Measurements from ENCODE around the gene RFTN1.
"Not testable (repeated sequence)": the region's sequence is repeated elsewhere in the genome, so short reads cannot be mapped to it uniquely, and the experiment has no call there.

The RFTN1 gene

DNA sequence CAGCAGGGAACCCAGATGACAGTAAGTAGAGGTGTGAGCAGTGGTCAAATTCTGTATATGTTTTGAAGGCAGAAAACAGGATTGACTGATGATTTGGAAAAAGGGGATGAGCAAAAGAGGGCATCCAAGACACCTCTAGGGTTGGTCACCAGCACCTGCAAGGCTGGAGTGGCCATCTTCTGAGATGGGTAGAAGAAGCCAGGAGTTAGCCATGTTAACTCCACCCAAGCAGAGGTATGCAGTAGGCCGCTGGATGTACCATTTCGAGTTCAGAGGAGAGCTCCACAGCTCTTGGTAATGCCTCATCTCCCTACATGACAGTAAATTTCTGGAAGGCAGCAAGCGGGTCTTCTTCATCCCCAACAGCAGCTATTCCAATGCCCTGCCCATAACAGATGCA lies 7.0 kb downstream of the RFTN1 start:
- DNase-seq = no peak

DNA sequence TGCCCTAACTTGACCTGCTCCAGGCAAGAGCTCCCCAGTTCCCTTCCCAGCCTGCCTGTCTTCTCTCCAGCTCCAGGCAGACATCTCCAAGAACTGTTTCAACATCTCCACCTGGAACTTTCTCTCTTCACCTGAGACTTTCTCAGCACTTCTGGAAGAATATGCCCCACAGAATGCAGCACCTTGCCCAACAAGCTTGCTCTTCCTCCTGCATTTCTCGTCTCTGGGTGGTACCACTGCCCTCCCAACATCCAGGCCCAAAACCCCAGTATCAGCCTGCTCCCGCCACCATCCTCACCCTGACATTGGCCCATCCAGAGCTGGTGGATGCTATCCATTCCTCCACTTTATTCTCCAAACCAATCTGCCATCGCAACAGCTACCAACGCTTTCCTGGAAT lies 8.8 kb downstream of the RFTN1 start:
- DNase-seq = no peak

DNA sequence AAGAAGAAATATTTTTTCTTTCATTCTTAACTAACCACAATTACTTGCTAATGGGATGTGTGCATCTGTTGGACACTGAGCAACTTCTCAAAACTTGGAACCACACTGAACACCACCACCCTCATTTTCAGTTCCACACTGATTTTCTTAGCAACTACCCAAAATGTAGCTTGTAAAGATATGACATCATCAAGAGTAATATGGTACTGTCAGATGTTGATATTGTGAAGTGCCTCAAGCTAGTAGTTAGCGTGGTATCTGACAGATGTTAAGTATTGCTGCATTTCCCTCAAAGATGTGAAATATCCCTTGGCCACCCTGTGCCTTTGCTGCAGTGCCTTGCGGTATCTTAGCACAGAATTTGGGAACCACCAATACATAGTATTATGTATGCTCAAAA lies 9.3 kb downstream of the RFTN1 start:
- no peak for DNase-seq

DNA sequence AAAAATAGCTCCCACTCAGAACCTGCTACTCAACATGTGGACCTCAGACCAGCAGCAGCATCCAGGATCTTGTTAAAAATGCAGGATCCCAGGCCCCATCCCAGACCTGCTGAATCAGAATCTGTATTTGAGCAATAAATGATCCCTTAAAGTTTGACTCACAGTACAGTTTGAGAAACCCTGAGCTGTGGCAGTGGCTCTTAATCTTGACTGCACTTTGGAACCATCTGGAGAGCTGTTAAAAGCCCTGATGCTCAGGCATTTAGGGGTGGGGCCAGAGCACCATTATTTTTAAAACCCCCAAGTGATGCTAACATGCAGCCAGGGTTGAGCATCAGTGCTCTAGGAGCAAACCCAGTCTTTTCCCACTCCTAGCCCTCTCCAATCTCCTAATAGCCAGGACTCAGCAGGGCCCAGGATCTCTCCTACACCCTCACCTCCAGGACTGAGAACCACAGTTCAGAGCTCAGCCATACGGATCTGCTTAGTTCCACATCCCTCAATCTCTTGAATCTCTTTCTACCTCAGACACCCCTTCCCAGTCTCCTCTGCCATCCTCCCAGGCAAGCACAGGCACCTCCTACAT lies 10.2 kb downstream of the RFTN1 start:
- DNase-seq = no peak

DNA sequence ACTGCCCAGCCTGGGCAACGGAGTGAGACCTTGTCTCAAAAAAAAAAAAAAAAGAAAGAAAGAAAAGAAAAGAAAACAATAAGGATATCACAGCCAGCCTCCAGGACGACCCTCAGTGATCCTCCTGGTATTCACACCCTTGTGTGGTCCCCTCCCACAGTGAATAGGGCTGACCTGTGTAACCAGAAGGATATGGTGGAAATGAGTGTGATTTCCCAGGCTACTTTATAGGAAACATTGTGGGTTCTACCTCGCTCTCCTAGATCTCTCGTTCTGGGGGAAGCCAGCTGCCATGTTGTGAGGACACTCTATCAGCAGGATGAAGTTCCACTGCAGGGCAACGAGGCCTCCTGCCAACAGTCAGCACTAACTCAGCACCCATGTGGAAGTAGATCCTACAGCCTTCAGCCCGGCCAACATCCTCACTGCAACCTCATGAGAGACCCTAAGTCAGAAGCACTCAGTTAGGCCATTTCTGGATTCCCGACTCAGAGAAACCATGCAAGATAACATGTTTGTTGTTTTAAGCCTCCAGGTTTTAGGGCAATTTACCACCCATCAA lies 11.1 kb downstream of the RFTN1 start:
- DNase-seq = no peak

DNA sequence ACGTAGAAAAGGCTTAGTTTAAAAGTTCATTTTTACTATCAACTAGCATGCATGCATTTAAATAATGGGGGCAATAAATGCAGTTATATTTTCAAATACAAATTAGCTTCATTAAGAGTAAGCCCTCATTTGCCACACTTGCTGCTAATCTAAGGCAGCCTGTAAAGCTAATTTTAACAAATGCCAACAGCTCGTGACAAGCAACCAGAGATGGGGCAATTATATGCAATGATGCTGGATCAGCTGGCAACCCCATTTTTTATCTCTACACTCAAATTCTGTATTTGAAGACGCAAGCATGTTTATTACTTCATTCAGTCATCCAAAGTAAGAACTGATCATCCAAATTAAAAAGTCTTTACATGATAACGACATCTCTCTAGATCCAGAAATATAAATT lies 12.1 kb downstream of the RFTN1 start:
- DNase-seq = no peak

DNA sequence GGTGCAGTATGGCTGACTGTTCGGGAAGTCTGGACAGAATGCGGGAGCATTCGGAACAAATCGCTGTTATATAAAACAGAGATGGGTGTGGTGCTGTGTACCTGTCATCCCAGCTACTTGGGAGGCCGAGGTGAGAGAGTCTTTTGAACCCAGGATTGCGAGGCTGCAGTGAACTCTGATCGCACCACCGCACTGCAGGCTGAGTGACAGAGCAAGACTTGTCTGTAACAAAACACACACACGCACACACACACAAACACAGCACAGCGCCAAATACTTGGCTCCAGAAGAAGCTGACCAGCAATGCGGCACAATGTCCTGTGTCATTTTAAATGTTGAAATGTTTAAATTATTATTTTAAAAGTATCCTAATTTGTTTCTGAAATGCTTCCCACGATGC lies 12.6 kb downstream of the RFTN1 start:
- no peak for DNase-seq

DNA sequence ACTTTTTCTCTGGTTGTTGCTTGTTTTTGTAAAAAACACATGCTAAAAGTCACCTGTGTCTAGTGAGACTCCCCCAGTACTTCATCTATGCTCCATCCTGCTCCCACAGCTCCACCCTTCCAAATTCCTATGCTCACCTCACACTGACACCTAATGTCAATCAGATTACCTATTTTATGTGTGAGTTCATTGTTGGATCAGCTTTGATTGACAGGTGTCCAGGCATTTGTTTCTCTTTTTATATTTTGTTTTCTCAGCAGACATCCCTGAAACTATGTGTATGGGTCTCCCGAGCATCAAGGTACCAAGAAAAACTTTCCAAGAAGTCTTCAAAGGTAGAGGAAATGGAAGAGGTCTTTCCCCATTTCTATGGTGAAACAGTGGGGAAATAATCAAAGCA lies 13.4 kb downstream of the RFTN1 start:
- DNase-seq = no peak

DNA sequence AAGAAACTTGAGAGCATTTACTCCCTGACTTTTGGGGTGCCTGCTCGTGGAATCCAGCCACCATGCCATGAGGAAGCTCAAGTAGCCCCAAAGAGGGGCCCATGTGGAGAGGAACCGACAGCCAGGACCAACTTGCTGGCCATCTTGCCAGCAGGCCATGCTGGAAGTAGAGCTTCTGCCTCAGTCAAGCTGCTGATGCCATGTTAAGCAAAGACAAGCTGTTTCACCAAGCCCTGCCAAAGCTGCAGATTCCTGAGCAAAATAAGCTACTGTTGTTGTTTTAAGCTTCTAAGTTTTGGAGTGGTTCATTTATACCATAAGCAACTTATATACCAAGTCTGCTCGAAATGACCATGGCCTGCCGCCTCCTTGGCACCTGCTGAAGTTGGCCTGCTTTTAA lies 14.1 kb downstream of the RFTN1 start:
- no peak for DNase-seq

DNA sequence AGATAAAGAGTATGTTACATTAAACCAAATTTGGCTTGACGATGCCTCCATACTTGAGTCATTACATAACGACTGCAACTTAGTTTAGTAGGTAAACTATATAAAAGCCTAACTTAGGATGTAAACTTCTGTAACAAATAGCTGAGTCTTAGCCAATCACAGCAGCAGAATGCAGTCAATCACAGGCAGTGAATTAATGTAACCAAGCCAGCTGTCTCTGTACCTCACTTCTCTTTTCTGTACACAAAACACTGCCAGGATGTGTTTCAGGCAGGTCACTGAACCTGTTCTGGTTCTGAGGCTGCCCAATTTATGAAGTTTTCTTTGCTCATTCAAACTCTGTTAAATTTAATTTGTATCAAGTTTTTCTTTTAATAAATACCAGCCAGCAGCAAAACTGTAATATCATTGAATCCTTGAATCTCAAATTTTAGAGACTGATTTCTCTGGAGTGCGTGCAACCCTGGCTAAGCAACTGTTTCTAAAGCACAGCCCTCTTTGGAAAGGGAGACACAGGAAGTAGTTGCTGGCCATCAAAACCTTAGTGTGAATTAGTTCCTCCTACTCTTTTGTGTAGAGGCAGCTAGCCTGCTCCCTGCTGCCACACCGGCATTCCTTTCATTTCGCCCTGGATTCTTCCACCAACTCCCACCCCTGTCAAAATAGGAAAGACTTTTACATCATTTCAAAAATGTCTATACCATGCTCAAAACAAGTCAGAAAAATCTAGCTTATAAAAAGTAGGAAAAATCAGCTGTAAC lies 15.2 kb downstream of the RFTN1 start:
- DNase-seq = no peak

DNA sequence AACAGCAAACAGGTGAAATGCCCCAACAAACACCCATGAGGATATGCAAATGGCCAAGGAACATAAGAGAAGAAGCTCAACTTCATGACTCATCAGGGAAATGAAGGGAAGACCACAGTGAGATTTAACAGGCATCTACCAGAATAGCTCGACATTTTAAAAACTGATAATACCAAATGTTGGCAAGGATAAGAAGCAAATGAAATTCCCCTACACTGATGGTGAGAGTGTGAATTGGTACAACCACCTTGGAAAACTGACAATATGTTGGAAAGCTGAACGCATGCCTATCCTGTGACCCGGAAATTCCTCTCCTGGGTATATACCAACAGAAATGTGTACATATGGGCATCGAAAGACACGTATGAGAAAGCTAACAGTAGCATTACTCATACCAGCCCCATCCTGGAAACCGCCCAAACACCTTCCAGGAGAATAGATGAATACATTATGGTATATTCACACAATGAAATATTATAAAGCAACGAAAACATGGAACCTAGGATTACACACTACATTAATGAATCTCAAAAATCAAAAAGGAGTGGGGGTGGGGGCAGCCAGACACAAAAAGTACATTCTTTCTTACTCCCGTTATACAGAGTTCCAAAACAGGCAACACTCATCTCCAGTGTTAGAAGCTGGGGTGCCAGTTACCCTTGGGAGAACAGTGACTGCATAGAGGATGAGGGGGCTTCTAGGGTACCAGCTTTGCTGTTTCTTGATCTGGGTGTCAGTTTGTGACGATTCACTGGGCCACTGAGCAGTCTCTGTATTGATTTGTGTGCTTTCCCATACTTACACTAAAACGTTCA lies 16.9 kb downstream of the RFTN1 start:
- DNase-seq = no peak

DNA sequence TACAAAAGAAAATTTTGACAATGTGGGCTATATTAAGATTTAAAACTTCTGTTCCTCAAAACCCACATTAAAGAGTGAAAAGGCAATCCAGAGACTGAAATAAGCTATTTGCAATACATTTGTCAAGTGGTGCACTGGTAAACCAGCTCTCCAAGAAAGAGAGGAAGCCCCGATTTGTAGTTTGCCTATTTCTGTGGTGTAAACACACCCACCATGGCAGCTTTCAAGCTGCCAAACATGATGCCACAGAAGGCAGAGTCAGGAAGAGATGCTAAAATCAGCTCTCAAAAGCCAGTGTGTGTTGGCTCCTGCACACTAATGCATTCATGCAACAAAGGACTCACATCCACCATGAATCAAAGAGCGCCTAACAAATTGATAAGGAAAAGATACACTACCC lies 17.5 kb downstream of the RFTN1 start:
- DNase-seq = no peak

DNA sequence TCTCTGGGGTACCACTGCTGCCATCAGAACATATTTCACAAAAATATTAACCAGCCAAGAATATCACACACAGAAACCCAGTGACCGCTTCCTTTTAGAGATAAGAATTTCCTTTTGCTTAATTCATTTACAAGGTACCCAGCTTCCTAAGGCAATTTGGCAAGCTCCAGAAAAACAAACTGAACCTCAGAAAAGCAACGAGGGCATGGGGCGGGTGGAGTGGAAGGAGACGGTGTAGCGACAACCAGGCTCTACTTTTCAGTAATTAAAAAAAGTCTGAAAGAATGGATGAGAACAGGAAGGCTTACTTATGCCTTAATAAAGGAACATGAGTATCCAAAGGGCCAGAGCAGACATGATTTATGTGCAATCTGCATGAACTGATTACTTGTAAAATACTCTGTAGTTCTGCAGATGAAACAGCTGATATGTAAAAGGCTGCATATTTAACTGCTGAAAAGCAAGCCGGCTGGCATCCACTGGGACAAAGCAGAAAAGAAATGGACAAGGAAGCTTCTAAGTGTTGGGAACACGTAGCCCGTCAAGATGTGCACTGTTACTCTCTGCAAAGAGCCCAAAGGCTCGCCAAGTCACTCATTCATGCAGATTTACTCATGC lies 18.6 kb downstream of the RFTN1 start:
- no peak for DNase-seq

DNA sequence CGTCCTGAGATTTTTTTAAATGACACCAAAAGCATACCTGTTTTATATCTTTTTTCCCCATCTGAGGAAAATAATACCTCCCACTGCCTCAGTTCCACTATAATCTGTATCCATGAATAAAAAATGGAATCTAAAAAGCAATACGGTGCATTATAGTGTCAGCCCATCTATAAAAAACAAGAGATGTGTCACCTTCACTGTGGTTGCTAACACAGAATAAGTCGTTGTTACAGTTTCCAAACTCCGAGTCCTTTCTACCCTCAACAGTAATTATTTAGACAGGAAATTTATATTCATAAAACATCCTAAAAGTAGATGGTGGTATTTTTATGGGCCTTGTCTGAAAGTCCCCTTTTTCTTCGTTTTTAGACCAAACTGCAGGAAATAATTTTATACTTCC lies 19.4 kb downstream of the RFTN1 start:
- DNase-seq = no peak

DNA sequence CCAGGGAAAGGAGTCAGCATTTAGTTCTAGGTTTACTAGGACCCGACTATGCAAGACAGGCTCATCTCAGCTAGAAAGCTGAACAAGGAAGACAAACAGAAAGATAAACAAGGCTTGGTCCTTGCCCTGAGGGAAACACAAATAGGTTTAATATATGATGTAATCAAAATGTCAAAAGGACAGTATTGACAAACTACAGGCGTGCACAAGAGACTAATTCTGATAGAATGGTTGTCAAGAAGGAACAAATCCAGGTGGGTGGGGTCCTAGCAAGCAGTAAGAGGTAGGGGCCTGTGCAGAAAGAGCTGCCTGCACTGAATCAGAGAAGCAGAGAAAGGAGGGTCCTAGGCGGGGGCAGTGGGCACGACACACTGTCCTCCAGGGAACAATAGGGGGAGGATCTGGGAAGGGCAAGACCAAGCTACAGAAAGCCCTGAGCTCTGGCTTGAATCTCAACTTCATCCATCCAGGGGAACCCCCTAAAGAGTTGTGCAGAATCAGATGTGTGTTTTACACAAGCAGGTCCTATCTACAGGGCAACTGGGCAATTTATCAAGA lies 23.4 kb downstream of the RFTN1 start:
- DNase-seq = no peak

DNA sequence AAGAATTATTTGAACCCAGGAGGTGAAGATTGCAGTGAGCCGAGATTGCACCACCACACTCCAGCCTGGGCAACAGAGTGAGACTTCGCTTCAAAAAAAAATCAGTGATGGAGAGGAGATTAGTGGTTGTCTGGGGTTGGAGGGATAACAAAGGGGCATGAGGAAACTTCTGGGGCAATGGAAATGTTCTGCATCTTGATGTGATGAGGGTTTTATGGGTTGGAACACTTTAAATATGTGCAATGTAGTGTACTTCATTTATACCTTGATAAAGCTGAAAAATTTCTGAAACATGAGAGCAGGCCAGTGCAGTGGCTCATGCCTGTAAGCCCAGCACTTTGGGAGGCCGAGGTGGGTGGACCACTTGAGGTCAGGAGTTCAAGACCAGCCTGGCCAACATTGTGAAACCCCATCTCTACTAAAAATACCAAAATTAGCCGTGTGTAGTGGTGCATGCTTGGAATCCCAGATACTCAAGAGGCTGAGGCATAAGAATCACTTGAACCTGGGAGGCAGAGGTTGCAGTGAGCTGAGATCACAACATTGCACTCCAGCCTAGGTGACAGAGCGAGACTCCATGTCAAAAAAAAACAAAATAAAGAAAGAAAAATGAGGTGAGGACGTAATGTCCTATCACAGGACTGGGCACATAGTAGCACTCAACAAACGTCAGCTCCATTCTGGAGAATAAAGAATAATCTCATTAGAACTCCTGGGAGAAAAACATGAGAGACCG lies 24.0 kb downstream of the RFTN1 start:
- not testable (repeated sequence) for DNase-seq

DNA sequence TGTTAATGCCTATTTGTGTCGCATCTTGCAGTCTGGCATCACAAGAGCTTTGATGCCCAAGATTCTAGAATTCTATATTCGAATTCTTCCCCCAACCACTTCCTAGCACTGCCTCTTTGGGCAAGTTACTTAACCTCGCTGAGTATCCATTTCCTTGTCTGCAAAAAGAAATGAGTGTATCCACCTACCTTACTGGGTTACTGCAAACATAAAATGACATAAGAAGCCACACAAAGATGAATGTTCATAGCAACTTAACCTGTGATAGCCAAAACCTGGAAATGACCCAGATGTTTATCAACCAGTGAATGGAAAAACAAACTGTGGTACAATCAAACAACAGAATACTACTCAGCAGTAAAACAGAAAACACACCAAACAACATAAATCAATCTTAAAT lies 24.9 kb downstream of the RFTN1 start:
- DNase-seq = no peak

DNA sequence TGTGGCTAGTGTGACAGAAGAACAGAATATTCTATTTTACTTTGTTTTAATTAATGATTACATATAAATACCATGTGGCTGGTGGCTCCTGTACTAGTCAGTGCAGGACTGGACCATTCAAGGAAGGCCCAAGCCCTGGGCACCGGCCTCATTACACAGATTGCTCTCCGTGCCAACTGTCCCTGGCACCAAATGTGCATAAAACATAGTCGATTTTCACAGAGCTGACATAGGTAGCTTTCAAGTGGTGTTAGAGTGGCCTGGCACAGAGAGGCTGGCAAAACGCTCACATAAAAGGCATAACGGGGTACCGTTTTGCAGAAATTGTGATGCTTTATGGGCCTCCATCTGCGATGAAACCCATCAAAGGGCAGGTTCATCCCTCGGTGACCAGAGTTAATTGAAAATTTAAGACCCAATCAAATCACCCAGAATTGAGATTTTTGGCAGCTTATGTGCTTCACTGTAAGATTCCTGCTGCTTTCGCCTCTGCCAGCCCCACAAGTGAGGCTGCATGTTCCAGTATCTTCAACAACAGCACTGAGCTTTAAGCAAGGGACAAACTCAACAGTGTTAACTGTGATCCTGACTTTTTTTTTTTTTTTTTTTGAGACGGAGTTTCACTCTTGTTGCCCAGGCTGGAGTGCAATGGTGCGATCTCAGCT lies 25.9 kb downstream of the RFTN1 start:
- no peak for DNase-seq

DNA sequence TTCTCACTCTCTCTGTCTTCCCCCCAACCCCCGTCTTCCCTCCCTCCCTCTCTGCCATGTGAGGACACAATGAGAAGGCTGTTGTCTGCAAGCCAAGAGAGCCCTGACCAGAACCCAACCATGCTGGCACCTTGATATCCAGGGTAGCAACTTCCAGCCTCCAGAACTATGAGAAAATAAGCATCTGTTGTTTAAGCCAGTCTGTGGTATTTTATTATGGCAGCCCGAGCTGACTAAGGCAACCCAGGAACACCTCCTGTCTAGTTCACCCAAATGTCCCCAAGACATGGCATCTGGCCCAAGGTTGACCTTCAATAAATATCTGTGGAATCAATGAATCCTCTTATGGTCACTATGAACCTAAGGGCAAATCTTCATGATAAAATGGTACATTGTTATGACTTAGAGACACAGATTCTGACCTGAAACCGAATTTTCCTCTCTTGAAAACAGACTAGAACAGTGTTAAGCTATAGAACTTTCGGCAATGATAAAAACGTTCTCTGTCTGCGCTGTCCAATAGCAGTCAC lies 26.5 kb downstream of the RFTN1 start:
- DNase-seq = no peak

DNA sequence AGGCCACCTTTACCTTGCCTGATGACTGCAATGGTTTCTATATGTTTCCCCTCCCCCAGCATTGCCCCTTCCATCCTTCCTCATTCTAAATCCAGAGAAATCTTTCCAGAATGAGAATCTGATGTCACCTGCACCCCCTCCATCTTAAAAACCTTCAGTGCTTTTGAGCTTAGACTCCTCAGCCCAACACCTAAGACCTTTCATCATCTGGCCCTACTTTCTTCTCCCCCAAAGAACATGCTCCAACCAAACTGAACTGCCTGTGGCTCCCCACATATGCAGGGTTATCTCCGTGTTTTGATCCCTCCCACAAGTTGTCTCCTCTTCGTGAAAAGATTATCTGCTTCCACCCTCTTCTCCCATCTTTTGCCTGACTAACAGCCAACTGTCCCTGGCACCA lies 27.3 kb downstream of the RFTN1 start:
- DNase-seq = no peak

DNA sequence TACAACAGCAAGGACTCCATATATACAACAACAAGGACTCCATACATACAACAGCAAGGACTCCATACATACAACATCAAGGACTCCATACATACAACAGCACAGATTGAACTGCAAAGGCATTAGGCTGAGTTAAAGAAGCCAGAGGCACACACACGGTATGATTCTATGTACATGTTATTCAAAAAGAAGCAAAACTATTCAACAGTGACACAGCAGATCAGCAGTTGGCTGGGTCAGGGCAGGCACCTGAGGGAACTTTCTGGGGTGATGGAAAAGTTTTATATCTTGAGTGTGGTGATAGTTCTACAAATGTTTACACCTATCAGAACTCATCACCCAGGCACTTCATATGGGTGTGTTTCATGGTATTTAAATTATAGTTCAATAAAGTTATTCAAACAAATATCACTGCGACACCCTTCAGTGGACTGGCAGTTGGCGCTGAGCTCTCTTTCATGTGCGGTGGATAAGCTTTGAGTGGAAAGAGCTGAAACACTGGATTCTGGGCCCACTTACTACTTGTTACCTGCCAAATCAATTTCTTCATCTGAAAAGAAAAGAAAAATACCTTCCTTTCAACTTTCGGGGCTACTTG lies 28.0 kb downstream of the RFTN1 start:
- DNase-seq = no peak

All from NCI-H1048 (cell line).